OCI-LY1 (cell line): ENCODE data around the gene TUFT1.

ENCODE experiments used
- CTCF ChIP-seq: fragments of 200-600 bp; sonication (generic), shearing (Covaris generic); IDR thresholded peaks from 2 replicates; pipeline ENCODE4 v1.5.1; 2017; ENCODE audit warnings: mild to moderate bottlenecking, antibody characterized with exemption, low read length, moderate library complexity, mixed read lengths
- EZH2 ChIP-seq: fragments of 200-600 bp; sonication (generic), shearing (Covaris generic); IDR thresholded peaks from 2 replicates; pipeline ENCODE4 v1.8.0; 2017; ENCODE audit warnings: borderline replicate concordance, mixed run types, mild to moderate bottlenecking, antibody characterized with exemption, low read length, moderate library complexity, mixed read lengths

GRCh38 chr1:151553659-151554058 lies 13.6 kb downstream of the TUFT1 start:
- TF ChIP-seq EZH2, result no peak
- TF ChIP-seq CTCF, result no peak
